LNCAP (cell line): ENCODE results near the gene NOL4L.

Source experiments
- CTCF ChIP-seq: fragments of 450-650 bp; IDR thresholded peaks from 2 replicates; pipeline ENCODE4 v1.5.1; 2017; ENCODE audit warnings: mild to moderate bottlenecking

NOL4L gene

GRCh38 chr20:32488066-32488838, 96.9 kb downstream of the NOL4L start:
- TF ChIP-seq CTCF: no peak

- TF ChIP-seq CTCF: no peak
Measured at GRCh38 chr20:32487381-32487780, 97.8 kb downstream of the NOL4L start.

GRCh38 chr20:32485770-32486478, 99.2 kb downstream of the NOL4L start:
- TF ChIP-seq CTCF: no peak

GRCh38 chr20:32484958-32485769, 100.0 kb downstream of the NOL4L start:
- peak; percentile 79 for TF ChIP-seq CTCF

- TF ChIP-seq CTCF: no peak
Measured at GRCh38 chr20:32484225-32484957, 100.7 kb downstream of the NOL4L start.

- no peak for TF ChIP-seq CTCF
Measured at GRCh38 chr20:32483351-32484224, 101.5 kb downstream of the NOL4L start.
